ENCODE results near the gene FYB1.

FYB1 gene

GRCh38 chr5:39158786-39159185, 60.6 kb downstream of the FYB1 start:
- DNase-seq (ENCODE audit: low spot score): no peak

- no peak for DNase-seq (ENCODE audit: low spot score)
Measured at GRCh38 chr5:39158127-39158593, 61.2 kb downstream of the FYB1 start.

GRCh38 chr5:39157701-39158100, 61.7 kb downstream of the FYB1 start:
- DNase-seq (ENCODE audit: low spot score): no peak

DNA sequence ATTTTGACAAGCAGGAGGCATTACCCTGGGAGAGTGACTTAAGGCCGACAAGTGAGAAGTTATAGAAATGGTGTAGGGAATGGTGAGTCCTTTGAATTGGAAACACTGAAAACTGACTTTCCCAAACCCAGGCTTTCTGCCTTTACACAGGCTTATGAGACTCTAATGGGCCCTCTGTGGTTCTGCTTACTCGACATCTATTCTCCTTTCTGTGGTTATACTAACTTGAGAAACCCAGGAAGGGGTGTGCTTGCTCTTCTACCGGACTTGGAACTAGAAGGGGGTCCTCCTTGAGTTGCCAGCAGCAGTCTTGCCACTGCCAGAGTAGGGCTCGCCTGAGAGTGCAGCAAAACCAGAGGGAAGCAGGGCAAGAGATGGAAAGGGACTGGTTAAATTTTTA, 63.3 kb downstream of the FYB1 start:
- no peak for DNase-seq (ENCODE audit: low spot score)

GRCh38 chr5:39151745-39152144, 67.6 kb downstream of the FYB1 start:
- DNase-seq (ENCODE audit: low spot score): no peak

DNA sequence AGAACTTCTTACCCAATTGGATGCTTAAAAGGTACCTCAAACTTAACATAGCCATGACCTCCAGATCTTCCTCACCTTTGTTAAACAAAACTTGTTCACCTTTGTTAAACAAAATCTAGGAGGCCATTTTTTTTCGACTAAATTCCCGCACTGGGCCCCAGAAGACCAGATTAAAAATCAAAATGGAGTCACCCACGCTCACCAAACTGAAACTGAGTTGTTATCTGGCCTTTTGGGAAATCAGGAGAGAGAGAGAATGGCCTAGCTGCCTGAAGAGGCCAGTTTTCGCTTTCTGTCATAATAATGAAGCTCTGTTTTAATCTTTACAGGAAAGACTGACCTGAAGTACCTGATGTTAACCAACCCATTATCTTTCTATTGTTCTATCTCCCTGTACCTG, 69.4 kb downstream of the FYB1 start:
- DNase-seq (ENCODE audit: low spot score): no peak

- DNase-seq (ENCODE audit: low spot score): no peak
Measured at GRCh38 chr5:39148983-39149534, 70.3 kb downstream of the FYB1 start.

- DNase-seq (ENCODE audit: low spot score): no peak
Measured at GRCh38 chr5:39146831-39147540, 72.4 kb downstream of the FYB1 start.

- DNase-seq (ENCODE audit: low spot score): no peak
Measured at GRCh38 chr5:39143151-39143860, 76.1 kb downstream of the FYB1 start.

- DNase-seq (ENCODE audit: low spot score): no peak
Measured at GRCh38 chr5:39140558-39141168, 78.7 kb downstream of the FYB1 start.

- no peak for DNase-seq (ENCODE audit: low spot score)
Measured at GRCh38 chr5:39138892-39139291, 80.5 kb downstream of the FYB1 start.

- DNase-seq (ENCODE audit: low spot score): no peak
Measured at GRCh38 chr5:39137819-39138451, 81.4 kb downstream of the FYB1 start.

DNA sequence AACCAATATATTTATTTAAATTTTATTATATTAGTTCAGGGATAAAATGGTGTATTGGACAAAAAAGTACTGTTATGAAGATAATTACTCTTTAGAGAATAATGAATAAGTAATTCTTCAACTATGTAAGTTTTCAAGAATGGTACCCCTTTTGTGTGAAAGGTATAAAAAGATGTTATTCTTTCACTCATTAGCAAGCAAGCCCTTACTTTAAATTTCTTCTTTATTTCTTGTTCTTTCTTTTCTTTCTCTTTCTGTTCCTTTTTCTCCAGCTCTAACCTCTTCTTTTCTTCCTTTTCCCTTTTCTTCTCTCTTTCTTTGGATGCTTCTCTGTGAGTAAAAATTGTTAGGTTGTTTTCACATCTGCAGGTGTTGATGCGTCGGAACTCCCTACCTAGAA, 82.0 kb downstream of the FYB1 start:
- no peak for DNase-seq (ENCODE audit: low spot score)

- DNase-seq (ENCODE audit: low spot score): no peak
Measured at GRCh38 chr5:39132792-39133191, 86.6 kb downstream of the FYB1 start.

GRCh38 chr5:39132128-39132447, 87.3 kb downstream of the FYB1 start:
- DNase-seq (ENCODE audit: low spot score): no peak

DNA sequence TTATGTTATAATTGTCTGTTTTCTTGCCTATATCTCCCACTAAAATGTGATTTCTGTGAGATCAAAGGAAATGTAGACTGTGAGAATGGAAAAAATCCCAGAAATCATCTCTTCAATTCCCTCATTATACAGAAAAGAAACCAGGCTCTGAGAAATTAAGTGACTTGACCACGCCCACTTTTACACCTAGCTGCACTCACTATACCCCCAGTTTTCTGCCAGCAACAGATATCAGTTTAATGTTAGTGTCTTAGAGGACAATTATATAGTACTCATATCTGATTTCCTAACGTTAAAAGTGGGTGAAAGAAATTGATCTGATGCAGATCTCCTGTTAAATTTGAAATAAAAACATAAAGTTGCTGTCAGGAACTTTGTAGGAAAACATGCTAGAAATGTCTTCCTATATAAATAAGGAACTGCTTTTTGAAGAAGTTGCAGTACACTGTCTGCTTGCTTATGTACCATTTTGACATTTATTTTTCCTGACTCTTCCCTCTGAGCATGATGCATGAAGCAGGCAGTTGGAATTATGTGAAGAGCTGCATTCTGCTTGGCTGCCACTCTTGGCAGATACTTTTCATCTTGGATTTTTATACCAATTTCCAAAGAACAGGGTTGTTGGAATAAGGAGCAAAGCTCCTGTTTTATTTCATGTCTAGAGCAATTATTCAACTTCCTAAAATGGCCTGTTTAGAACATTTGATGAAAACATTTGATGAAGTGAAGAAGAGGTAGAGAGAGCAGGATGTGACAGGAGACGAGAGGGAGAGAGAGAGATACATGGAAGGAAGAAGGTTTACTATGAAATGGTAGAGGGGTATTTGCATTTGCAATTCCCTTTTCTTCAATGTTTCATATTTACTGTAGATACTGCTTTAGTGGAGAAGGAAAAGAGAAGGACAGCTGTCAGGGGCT, 87.9 kb downstream of the FYB1 start:
- no peak for DNase-seq (ENCODE audit: low spot score)

GRCh38 chr5:39130716-39131115, 88.6 kb downstream of the FYB1 start:
- DNase-seq (ENCODE audit: low spot score): no peak

DNA sequence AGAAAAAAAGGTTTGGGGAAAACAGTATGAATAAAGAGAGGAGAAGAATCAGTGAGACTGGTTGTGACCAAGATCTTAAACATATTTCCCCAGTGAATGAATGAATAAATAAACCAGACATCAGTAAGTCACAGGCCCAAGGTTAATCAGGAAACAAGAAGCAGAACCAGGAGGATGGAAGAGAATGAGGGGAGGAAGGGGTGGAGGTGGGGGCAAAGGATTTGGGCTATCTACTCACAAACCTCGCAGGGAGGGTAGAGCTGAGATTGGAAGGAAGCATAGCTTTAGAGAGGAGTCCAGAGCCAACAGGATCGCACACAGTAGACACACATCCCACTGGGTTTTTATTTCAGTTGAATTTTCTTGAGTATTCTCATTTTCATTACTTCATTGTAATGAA, 97.4 kb downstream of the FYB1 start:
- DNase-seq (ENCODE audit: low spot score): no peak

DNA sequence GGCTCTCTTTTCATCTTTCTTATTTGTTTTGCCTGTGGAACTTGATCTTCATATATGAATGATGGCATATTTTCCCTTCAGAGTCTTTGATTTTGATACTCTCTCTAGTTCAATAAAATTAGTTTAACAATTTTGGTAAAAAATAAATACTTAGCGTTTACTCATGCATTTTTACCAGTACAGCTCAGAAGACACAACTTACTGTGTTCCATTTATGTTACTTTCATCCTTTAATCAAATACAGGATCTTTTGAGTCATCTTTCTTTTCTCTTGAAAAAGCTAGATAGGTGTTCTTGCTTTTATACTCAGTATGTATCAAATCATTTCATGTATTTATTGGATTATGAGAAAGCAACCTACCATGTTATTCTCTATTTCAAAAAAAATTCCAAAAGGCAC, 98.0 kb downstream of the FYB1 start:
- DNase-seq (ENCODE audit: low spot score): no peak

GRCh38 chr5:39120052-39120420, 99.3 kb downstream of the FYB1 start:
- DNase-seq (ENCODE audit: low spot score): no peak

GRCh38 chr5:39119404-39120051, 99.8 kb downstream of the FYB1 start:
- DNase-seq (ENCODE audit: low spot score): no peak
